Measurements from ENCODE around the gene CFHR1. TPM values are rescaled to one million over a fixed set of nuclear protein-coding genes. Genes with fewer than 3 reads are reported as not detected.

Gene CFHR1
- total RNA-seq, 2 donors from 2014 or later: not detected

DNA sequence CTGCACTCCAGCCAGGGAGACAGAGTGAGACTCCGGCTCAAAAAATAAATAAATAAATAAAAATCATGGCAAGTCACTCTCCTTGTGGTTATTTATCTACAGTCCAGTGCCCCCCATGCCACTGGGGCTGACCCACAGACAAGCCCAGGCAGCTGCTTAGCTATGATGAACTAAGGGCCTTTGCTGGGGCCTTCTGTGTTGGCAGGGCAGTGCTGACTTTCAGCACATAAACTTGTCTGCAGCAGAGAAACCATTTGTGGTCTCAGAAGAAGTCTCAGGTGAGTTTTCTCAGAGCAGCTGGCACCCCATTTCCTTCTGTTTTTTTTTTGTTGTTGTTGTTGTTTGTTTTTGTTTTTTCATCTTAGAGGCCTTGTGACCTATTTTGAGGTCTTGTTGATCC lies 47.4 kb downstream of the CFHR1 start:
- intact Hi-C loops (cut with DNase I, micrococcal nuclease): no loop called here
- DNase-seq (no peak), ATAC-seq (no peak)

DNA sequence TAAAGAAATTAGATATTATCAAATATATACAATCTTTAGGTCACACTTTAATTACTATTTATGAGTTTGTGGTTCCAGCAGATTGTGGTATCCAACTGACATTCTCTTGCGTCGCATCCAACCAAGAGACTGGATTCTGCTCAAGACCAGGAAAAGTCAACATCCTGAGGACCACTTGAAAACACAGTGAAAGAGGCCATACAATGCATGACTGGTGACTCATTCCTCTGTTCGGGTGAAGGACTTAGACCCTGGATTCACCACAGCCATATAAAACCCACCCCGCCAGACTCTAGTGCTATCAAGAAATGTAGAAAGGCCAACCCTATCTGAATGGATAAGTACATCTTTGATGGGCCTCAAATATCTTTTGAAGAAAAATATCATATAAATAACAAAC lies 53.9 kb downstream of the CFHR1 start:
- ATAC-seq (no peak), DNase-seq (no peak)
- intact Hi-C loops (cut with DNase I, micrococcal nuclease): no loop called here

DNA sequence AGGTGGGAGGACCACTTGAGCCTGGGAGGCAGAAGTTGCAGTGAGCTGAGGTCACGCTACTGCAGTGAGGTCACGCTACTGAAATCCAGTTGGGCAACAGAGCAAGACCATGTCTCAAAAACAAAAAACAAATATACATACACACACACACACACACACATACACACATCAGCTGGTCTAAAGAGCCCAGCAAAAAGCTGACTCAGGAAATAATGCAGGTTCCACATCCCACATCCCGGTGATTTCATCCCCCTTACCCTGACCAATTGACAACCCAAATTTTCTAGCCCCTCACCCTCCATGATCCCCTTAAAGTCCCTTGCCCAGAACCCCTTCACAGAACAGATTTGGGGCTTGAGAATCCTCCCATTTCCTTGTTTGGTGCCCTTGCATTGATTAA lies 56.4 kb downstream of the CFHR1 start:
- intact Hi-C loops (cut with DNase I, micrococcal nuclease): no loop called here
- ATAC-seq: no peak
- no peak for DNase-seq

DNA sequence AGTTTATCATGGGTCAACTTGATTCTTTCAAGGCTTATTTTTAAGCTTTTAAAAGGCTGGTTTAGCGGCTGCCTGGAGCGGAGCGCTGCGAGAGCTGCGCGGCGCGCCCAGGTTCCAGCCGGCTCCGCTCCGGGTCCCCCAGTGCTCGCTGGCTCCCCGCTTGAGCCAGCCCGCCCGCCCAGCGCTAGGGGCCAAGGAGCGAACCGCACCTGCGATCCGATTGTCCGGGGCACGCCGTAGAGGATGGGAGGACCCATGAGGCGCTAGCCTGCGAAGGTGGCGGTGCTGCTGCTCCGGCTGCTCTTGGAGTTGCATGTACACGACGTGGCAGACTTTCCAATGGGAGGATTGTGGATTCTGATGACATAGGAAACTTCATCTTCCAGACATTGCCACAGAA lies 58.4 kb downstream of the CFHR1 start:
- ATAC-seq (no peak), DNase-seq (no peak)
- intact Hi-C loops (cut with DNase I, micrococcal nuclease): no loop called here

Other genes with a start within 250 kb of the CFHR1 start
- gene KCNT2, start 211.3 kb upstream of the CFHR1 start, total RNA-seq: under 1 TPM; 0.79 to 0.98 TPM
- 10 to 100 TPM; 17.8 to 25.4 TPM for gene CFH, start 167.7 kb upstream of the CFHR1 start, total RNA-seq
- not detected for gene CFHR3, start 44.9 kb upstream of the CFHR1 start, total RNA-seq
- gene CFHR4, start 68.3 kb downstream of the CFHR1 start, total RNA-seq: not detected
- not detected for gene CFHR2, start 124.0 kb downstream of the CFHR1 start, total RNA-seq
- gene CFHR5, start 157.8 kb downstream of the CFHR1 start, total RNA-seq: not detected
- gene F13B, start 247.5 kb downstream of the CFHR1 start, total RNA-seq: not detected